Activated naive CD4-positive, alpha-beta T cell treated with anti-CD3 and anti-CD28 coated beads, Interleukin-2, amount 50 U/mL, for 16 hours (primary cell): Measurements from ENCODE around the gene EMC9.
"Not testable (repeated sequence)": the region's sequence is repeated elsewhere in the genome, so short reads cannot be mapped to it uniquely, and the experiment has no call there.

ENCODE experiments used
- DNase-seq: peaks from one replicate; pipeline ENCODE4 v3.0.0-alpha.2; 2020

EMC9 gene

DNA sequence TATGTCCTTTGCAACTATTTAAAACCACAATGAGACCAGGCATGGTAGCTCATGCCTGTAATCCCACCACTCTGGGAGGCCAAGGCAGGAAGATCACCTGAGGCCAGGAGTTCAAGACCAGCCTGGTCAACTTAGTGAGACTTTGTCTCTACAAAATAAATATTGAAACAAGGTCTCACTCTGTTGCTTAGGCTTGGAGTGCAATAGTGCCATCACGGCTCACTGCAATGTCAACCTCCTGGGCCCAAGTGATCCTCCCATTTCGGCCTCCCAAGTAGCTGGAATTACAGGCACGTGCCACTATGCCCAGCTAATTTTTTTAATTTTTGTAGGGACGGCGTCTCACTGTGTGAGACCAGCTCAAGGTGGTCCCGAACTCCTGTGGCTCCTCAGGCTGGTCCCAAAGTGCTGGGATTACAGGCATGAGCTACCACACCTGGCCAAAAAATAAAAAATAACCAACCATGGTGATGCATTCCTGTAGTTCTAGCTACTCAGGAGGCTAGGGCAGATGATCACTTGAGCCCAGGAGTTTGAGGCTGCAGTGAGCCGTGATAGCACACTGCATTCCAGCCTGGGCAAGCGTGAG lies 11.9 kb downstream of the EMC9 start:
- no peak for DNase-seq

DNA sequence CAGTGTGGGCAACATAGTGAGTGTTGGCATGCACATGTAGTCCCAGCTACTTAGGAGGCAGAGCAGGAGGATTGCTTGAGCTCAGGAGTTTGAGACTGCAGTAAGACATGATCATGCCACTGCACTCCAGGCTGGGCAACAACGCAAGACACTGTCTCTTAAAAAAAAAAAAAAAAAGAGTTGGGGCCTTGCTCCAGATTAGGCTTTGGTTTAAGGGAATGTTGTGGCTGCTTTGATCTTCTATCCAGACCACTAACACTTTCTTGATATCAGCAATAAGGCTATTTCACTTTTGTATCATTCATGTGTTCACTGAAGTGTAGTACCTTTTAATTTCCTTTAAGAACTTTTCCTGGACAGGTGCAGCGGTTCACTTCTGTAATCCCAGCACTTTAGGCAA lies 13.7 kb downstream of the EMC9 start:
- DNase-seq: no peak

GRCh38 chr14:24126939-24127338 lies 14.5 kb downstream of the EMC9 start:
- DNase-seq: no peak

DNA sequence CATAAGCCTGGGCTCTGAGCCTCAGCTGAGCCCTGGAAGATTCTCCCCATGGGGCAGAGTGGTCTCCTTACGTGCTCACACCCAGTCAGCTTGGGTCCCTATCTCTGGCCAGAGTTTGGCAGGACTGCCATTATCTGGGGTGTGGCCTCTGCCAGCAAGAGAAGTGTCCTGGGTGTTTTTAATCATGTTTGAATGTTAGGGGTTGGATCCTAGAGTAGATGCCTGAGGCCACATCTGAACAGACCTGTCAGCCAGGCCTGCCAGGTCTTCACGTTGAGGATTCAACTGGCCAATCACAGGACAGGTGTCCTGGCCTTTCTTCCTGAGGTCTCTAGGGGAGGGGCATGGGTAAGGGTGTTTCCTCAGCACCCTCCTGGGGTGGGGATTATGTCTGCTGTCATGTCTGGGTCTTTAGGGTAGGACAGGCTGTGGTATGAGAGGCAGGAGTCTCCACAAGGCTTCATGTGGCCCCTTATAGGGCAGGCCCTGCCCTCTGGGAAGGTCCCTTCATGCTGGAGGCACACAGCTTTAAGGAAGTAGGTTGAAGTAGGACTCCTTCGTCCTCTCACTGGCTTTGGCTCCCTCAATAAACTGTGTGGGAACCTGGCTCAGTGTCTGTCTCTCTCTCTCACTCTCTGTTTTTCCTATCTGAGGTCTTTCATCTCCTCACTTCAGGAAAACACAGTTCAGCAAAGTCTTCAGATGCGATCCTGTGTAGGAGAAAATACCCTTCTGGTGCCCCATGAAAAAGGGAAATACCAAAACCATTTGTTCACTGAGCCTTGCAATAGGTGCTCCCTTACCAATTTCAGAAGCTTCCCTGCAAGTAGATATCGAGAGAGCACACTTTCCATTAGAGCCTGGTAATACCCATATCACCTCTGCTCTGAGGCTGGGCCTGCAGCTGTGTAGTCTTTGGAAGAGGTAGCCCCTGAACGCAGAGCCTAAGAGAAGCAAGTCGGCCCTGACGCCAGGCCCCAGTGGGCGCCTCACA lies 17.7 kb downstream of the EMC9 start:
- DNase-seq: no peak

DNA sequence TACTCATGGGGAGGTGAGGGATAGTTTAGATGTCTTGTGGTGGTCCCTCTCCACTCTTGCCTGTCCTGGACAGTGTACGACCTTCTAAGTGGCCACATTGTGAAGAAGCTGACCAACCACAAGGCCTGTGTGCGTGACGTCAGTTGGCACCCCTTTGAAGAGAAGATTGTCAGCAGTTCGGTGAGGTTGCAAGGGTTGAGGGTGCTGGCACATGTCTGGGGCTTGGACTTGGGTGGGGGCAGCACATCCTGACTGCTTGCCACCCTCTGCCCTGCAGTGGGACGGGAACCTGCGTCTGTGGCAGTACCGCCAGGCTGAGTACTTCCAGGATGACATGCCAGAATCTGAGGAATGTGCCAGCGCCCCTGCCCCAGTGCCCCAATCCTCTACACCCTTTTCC lies 18.5 kb downstream of the EMC9 start:
- no peak for DNase-seq

GRCh38 chr14:24122416-24122815 lies 19.0 kb downstream of the EMC9 start:
- no peak for DNase-seq

GRCh38 chr14:24121210-24121609 lies 20.2 kb downstream of the EMC9 start:
- DNase-seq: no peak

DNA sequence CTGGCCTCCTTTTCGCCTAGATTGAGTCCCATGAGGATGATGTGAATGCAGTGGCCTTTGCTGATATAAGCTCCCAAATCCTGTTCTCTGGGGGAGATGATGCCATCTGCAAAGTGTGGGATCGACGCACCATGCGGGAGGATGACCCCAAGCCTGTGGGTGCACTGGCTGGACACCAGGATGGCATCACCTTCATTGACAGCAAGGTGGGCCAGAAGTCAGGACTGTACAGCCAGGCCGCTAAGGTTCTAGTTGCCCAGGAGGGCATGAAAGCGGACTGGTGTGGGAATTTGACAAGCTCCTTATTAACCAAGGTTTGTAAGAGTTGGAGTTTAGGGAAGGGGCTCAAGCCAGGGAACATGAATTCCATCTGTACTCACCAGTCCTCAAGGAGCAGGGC lies 21.7 kb downstream of the EMC9 start:
- no peak for DNase-seq

- DNase-seq: no peak
Observed at GRCh38 chr14:24117179-24117578, 24.2 kb downstream of the EMC9 start.

- DNase-seq: no peak
Observed at GRCh38 chr14:24116128-24116814, 25.1 kb downstream of the EMC9 start.

DNA sequence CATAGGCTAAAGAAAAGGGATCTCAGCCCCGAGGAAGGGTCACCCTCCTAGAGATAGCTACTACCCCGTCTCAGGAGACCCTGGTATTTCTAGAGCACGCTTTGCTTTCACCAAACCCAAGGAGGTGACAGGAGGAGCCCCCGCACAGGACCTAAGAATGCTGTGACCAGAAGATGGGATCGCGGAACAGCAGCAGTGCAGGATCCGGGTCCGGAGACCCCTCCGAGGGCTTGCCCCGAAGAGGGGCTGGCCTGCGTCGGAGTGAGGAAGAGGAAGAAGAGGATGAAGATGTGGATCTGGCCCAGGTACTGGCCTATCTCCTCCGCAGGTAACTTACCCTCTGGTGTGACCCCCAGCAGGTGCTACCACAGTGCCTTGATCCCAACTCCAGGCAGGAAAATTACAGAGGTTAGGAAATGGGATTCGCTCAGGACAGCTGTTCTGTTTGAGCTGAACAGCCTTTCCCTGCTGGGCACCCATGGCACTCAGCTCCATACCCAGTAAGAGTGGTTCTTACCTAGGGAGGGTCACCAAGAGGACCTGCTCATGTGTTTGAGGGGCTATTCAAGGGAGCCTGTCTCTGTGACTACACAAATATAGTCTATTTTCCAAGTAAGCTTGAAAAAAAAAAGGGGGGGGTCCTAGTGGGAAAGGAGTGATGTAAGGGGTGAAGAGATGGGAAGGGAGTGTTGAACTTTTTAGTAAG lies 25.8 kb downstream of the EMC9 start:
- DNase-seq: no peak

- peak; percentile 98 for DNase-seq
Observed at GRCh38 chr14:24114532-24115421, 26.6 kb downstream of the EMC9 start, which contains the start of the genes DCAF11 and NRL. DCAF11 (plus strand) TSS chr14:24114777; CDS start chr14:24115595, 818 bp downstream. NRL (minus strand) TSS chr14:24114949; CDS start chr14:24082848, 32,101 bp downstream.

- DNase-seq: peak; percentile 71
Observed at GRCh38 chr14:24113801-24114531, 27.4 kb downstream of the EMC9 start.

GRCh38 chr14:24113379-24113800 lies 28.0 kb downstream of the EMC9 start:
- no peak for DNase-seq

DNA sequence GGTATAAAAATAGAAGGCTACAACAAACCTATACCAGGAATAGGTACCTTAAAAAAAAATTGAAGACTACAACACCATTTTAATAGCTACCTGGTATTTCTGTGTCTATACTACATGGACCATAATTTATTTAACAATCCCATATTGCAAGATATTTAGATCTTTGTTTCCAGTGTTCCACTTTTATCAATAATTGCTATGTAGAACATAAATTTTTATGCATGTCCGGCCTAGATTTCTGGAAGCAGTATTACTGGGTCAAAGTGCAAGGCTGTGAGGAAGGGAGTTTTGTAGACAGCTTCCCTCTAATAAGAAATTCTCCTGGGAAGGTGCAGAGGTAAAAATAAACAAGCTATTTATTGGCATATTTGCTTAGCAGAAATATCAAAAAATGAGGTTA lies 30.9 kb downstream of the EMC9 start:
- no peak for DNase-seq

GRCh38 chr14:24110060-24110459 lies 31.3 kb downstream of the EMC9 start:
- DNase-seq: no peak

DNA sequence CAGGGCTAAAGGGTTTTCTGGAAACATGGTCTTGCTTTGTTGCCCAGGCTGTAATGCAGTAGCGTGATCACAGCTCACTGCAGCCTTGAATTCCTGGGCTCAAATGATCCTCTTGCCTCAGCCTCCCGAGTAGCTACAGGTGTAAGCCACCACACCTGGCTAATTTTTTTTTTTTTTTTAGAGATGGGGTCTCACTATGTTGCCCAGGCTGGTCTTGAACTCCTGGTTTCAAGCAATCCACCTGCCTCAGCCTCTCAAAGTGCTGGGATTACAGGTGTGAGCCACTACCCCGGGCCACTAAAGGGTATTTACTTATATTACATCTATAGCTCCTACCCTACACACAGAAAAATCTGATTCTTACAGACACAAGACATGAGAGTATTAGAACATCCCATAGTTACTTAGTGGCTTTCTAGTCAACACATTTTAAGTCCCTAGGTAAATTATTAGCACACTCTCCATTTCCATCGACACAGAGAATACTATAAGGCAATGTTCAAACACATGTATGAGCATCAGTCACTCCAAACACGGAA lies 33.0 kb downstream of the EMC9 start:
- no peak for DNase-seq

GRCh38 chr14:24106672-24107271 lies 34.6 kb downstream of the EMC9 start:
- no peak for DNase-seq

DNA sequence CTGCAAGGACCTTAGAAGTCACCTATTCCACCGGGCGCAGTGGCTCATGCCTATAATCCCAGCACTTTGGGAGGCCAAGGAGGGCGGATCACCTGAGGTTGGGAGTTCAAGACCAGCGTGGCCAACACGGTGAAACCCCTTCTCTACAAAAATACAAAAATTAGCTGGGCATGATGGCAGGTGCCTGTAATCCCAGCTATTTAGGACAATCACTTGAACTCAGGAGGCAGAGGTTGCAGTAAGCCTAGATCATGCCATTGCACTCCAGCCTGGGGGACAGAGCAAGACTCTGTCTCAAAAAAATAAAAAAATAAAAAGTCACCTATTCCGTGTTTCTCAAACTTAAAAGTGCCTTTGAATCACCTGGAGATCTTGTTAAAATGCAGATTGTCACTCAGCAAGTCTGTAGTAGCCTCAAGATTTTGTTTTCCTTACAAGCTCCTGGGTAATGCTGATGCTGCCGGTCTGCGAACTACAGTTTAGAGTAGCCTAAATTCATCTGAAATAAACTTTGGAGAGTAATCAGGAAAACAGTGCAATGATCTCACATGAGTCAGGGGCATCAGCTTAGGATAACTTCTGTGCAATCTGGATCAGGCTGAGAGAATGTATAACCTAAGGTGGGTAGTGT lies 35.7 kb downstream of the EMC9 start:
- DNase-seq: not testable (repeated sequence)

- DNase-seq: no peak
Observed at GRCh38 chr14:24103451-24103850, 37.9 kb downstream of the EMC9 start.
